A549 (cell line): ENCODE measurements around the gene LGR4.

Source experiments
- ATOH8 ChIP-seq: fragments of 250-450 bp; sonication (Bioruptor Pico); IDR thresholded peaks from 2 replicates; pipeline ENCODE4 v1.5.0; 2020; ENCODE audit warnings: low read depth, mild to moderate bottlenecking, moderate library complexity
- BHLHE40 ChIP-seq: IDR thresholded peaks from 2 replicates; pipeline ENCODE4 v1.6.1; 2012; ENCODE audit warnings: low read depth, low read length, inconsistent platforms
- CHD4 ChIP-seq: fragments of 200-600 bp; sonication (generic); IDR thresholded peaks from 2 replicates; pipeline ENCODE4 v1.6.1; 2016; ENCODE audit warnings: antibody characterized with exemption, mild to moderate bottlenecking, borderline replicate concordance
- CTCF ChIP-seq: fragments of >200 bp; sonication (Bioruptor Twin); formaldehyde crosslinking; IDR thresholded peaks from 3 replicates; pipeline ENCODE4 v1.5.1; 2016
- EP300 ChIP-seq, 2 experiments: fragments of >200 bp; sonication (Bioruptor Twin); formaldehyde crosslinking; IDR thresholded peaks; 2 replicates in 1 of 2; 3 replicates in 1 of 2; pipeline ENCODE4 v1.6.1; 2016 to 2017
- HMGXB4 ChIP-seq: fragments of 250-450 bp; sonication (Bioruptor Pico); IDR thresholded peaks from 2 replicates; pipeline ENCODE4 v1.5.0; 2021; ENCODE audit warnings: mild to moderate bottlenecking, moderate library complexity, borderline replicate concordance
- MAX ChIP-seq: IDR thresholded peaks from 2 replicates; pipeline ENCODE4 v1.6.1; 2012
- MAZ ChIP-seq: fragments of 150-350 bp; IDR thresholded peaks from 2 replicates; pipeline ENCODE4 v1.6.1; 2014; ENCODE audit warnings: antibody characterized with exemption, low read depth, low read length, borderline replicate concordance
- POLR2A ChIP-seq: IDR thresholded peaks from 2 replicates; pipeline ENCODE4 v1.6.1; 2012; ENCODE audit warnings: mild to moderate bottlenecking, low read length
- RAD21 ChIP-seq, 2 experiments: fragments of >200 bp in 1 of 2; sonication (Bioruptor Twin) in 1 of 2; formaldehyde crosslinking in 1 of 2; IDR thresholded peaks in 1 of 2; conservative IDR thresholded peaks in 1 of 2; 2 replicates in 1 of 2; 3 replicates in 1 of 2; pipeline ENCODE4 v1.6.1; 2012 to 2018; ENCODE audit warnings: inconsistent platforms in 1 of 2
- REST ChIP-seq: fragments of 200-600 bp; sonication (generic); IDR thresholded peaks from 2 replicates; pipeline ENCODE4 v1.6.1; 2016; ENCODE audit warnings: antibody characterized with exemption, mild to moderate bottlenecking, moderate library complexity
- SMC3 ChIP-seq: fragments of >200 bp; sonication (Bioruptor Twin); formaldehyde crosslinking; IDR thresholded peaks from 3 replicates; pipeline ENCODE4 v1.6.1; 2018; ENCODE audit warnings: inconsistent platforms
- ZFP36 ChIP-seq: fragments of 450-650 bp; IDR thresholded peaks from 2 replicates; pipeline ENCODE4 v1.6.1; 2014; ENCODE audit warnings: borderline replicate concordance; ENCODE audit not compliant: partially characterized antibody

- TF ChIP-seq MAZ (no peak), POLR2A (no peak), EP300 (IDR thresholded peaks at IDR 0.05) (no peak), CTCF (no peak), REST (no peak), RAD21 (conservative IDR thresholded peaks at IDR 0.05 in 1 of 2, IDR thresholded peaks at IDR 0.05 in 1 of 2) (no peak), CHD4 (no peak), ZFP36 (no peak), ATOH8 (CRISPR knock-in tag) (no peak), SMC3 (no peak), MAX (no peak), BHLHE40 (no peak), HMGXB4 (CRISPR knock-in tag) (no peak)
Measured at GRCh38 chr11:27447288-27448183, 25.1 kb downstream of the LGR4 start.
